ENCODE results near the gene ABCG1.

GRCh38 chr21:42222386-42222785, 3.4 kb downstream of the ABCG1 start:
- TF ChIP-seq EZH2 (IDR thresholded peaks at IDR 0.05; ENCODE audit: low read depth), result no peak
- TF ChIP-seq, protein P1, sequence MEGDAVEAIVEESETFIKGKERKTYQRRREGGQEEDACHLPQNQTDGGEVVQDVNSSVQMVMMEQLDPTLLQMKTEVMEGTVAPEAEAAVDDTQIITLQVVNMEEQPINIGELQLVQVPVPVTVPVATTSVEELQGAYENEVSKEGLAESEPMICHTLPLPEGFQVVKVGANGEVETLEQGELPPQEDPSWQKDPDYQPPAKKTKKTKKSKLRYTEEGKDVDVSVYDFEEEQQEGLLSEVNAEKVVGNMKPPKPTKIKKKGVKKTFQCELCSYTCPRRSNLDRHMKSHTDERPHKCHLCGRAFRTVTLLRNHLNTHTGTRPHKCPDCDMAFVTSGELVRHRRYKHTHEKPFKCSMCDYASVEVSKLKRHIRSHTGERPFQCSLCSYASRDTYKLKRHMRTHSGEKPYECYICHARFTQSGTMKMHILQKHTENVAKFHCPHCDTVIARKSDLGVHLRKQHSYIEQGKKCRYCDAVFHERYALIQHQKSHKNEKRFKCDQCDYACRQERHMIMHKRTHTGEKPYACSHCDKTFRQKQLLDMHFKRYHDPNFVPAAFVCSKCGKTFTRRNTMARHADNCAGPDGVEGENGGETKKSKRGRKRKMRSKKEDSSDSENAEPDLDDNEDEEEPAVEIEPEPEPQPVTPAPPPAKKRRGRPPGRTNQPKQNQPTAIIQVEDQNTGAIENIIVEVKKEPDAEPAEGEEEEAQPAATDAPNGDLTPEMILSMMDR (conservative IDR thresholded peaks at IDR 0.05), result no peak
